MM.1S (cell line): ENCODE measurements around the gene SYNE2.

Experiments used
- DNase-seq: peaks from one replicate; pipeline ENCODE4 v3.0.0-alpha.2; 2015
- H2AFZ ChIP-seq: fragments of 300-600 bp; sonication (generic); 2 replicates; pipeline ENCODE4 v1.6.0; 2016; ENCODE audit warnings: antibody characterized with exemption, low read length
- H3F3A ChIP-seq: fragments of 300-600 bp; sonication (generic); 2 replicates; pipeline ENCODE4 v1.6.1; 2016; ENCODE audit warnings: mild to moderate bottlenecking, antibody characterized with exemption, low read length, moderate library complexity, mixed read lengths; ENCODE audit not compliant: insufficient read depth
- H3K27ac ChIP-seq: fragments of 300-600 bp; sonication (generic); 2 replicates; pipeline ENCODE4 v1.5.1; 2016; ENCODE audit warnings: mild to moderate bottlenecking, low read length
- H3K27me3 ChIP-seq: fragments of 300-600 bp; sonication (generic); replicated peaks from 2 replicates; pipeline ENCODE4 v1.6.0; 2016; ENCODE audit warnings: low read length; ENCODE audit not compliant: insufficient read depth
- H3K36me3 ChIP-seq: fragments of 300-600 bp; sonication (generic); replicated peaks from 2 replicates; pipeline ENCODE4 v1.6.1; 2016; ENCODE audit warnings: mild to moderate bottlenecking, low read length, mixed read lengths; ENCODE audit not compliant: insufficient read depth
- H3K4me1 ChIP-seq: fragments of 300-600 bp; sonication (generic); 2 replicates; pipeline ENCODE4 v1.6.1; 2016; ENCODE audit warnings: low read length, mixed read lengths
- H3K4me2 ChIP-seq: fragments of 300-600 bp; sonication (generic); 2 replicates; pipeline ENCODE4 v1.6.0; 2016; ENCODE audit warnings: low read depth, low read length
- H3K4me3 ChIP-seq: fragments of 300-600 bp; sonication (generic); 2 replicates; pipeline ENCODE4 v1.5.1; 2016; ENCODE audit warnings: low read length, mixed read lengths
- H3K79me2 ChIP-seq: fragments of 300-600 bp; sonication (generic); 2 replicates; pipeline ENCODE4 v1.6.1; 2016; ENCODE audit warnings: mixed run types, low read length, mixed read lengths
- H3K9ac ChIP-seq: fragments of 300-600 bp; sonication (generic); 2 replicates; pipeline ENCODE4 v1.6.1; 2016; ENCODE audit warnings: low read length, mixed read lengths
- H3K9me2 ChIP-seq: fragments of 300-600 bp; sonication (generic); replicated peaks from 2 replicates; pipeline ENCODE4 v1.6.1; 2016; ENCODE audit warnings: mild to moderate bottlenecking, low read length, mixed read lengths; ENCODE audit not compliant: insufficient read depth
- H3K9me3 ChIP-seq: fragments of 300-600 bp; sonication (generic); replicated peaks from 2 replicates; pipeline ENCODE4 v1.6.1; 2016; ENCODE audit warnings: mild to moderate bottlenecking, low read length, mixed read lengths; ENCODE audit not compliant: insufficient read depth
- H4K20me1 ChIP-seq: fragments of 300-600 bp; sonication (generic); 2 replicates; pipeline ENCODE4 v1.6.1; 2016; ENCODE audit warnings: mild to moderate bottlenecking, low read length, moderate library complexity, mixed read lengths; ENCODE audit not compliant: insufficient read depth
- CTCF ChIP-seq: fragments of 300-600 bp; sonication (generic); IDR thresholded peaks from 2 replicates; pipeline ENCODE4 v1.5.1; 2016; ENCODE audit warnings: antibody characterized with exemption, low read length, mixed read lengths
- EZH2 ChIP-seq: fragments of 300-600 bp; sonication (generic); optimal IDR thresholded peaks from 2 replicates; pipeline ENCODE3; 2017; ENCODE audit warnings: low read depth, mild to moderate bottlenecking, antibody characterized with exemption, low read length, mixed read lengths
- EZH2phosphoT487 ChIP-seq: fragments of 300-600 bp; sonication (generic); IDR thresholded peaks from 2 replicates; pipeline ENCODE4 v1.6.1; 2018; ENCODE audit warnings: antibody characterized with exemption, low read length

The SYNE2 gene

GRCh38 chr14:63928744-63929174 is 76.0 kb downstream of the SYNE2 start:
- H3F3A ChIP-seq = peaks cover 3% of the 10 kb centered on the region; the same call in 1 of the 2 replicates
- H3K9me3 ChIP-seq = no peaks in the 10 kb centered on the region
- H3K4me2 ChIP-seq = no peak overlapping the region
- H3K4me3 ChIP-seq = no peak overlapping the region
- H2AFZ ChIP-seq = no peak overlapping the region
- no peaks in the 10 kb centered on the region for H4K20me1 ChIP-seq
- peaks cover 8% of the 10 kb centered on the region for H3K4me1 ChIP-seq
- H3K27me3 ChIP-seq = no peaks in the 10 kb centered on the region
- H3K9ac ChIP-seq = no peak overlapping the region
- no peaks in the 10 kb centered on the region for H3K36me3 ChIP-seq
- no peak for DNase-seq
- peaks cover 3% of the 10 kb centered on the region for H3K79me2 ChIP-seq
- no peak overlapping the region for H3K27ac ChIP-seq
- no peak for TF ChIP-seq EZH2phosphoT487
- no peak for TF ChIP-seq CTCF
- no peak for TF ChIP-seq EZH2
- no peaks in the 10 kb centered on the region for H3K9me2 ChIP-seq

GRCh38 chr14:63933110-63933509 is 80.3 kb downstream of the SYNE2 start:
- Histone ChIP-seq H3K4me3 (peak overlapping the region; percentile 30; the same call in 1 of the 2 replicates), H3K9me3 (no peaks in the 10 kb centered on the region), H3K36me3 (no peaks in the 10 kb centered on the region)

GRCh38 chr14:63933711-63934110 is 80.9 kb downstream of the SYNE2 start:
- H3K9me3 ChIP-seq = no peaks in the 10 kb centered on the region
- H2AFZ ChIP-seq = no peak overlapping the region
- H3K4me2 ChIP-seq = peak overlapping the region; percentile 58
- no peak for DNase-seq
- TF ChIP-seq EZH2phosphoT487 (no peak), CTCF (no peak), EZH2 (no peak)
- H3K4me1 ChIP-seq = peaks cover 10% of the 10 kb centered on the region
- H3K27me3 ChIP-seq = no peaks in the 10 kb centered on the region
- H3K9ac ChIP-seq = no peak overlapping the region
- H3K27ac ChIP-seq = peak overlapping the region; percentile 52; the same call in 1 of the 2 replicates
- peaks cover 10% of the 10 kb centered on the region for H3K79me2 ChIP-seq
- H4K20me1 ChIP-seq = no peaks in the 10 kb centered on the region
- no peaks in the 10 kb centered on the region for H3K9me2 ChIP-seq
- peak overlapping the region; percentile 30; the same call in 1 of the 2 replicates for H3K4me3 ChIP-seq
- peaks cover 3% of the 10 kb centered on the region; the same call in 1 of the 2 replicates for H3F3A ChIP-seq
- no peaks in the 10 kb centered on the region for H3K36me3 ChIP-seq

More at GRCh38 chr14:63933110-63933509, 80.3 kb downstream of the SYNE2 start:
- no peaks in the 10 kb centered on the region for H3K9me2 ChIP-seq
- peaks cover 3% of the 10 kb centered on the region; the same call in 1 of the 2 replicates for H3F3A ChIP-seq
- no peak overlapping the region for H3K9ac ChIP-seq
- peak overlapping the region; percentile 52; the same call in 1 of the 2 replicates for H3K27ac ChIP-seq
- no peak overlapping the region for H2AFZ ChIP-seq
- no peak for TF ChIP-seq EZH2phosphoT487
- TF ChIP-seq CTCF = no peak
- no peak for TF ChIP-seq EZH2
- H3K4me2 ChIP-seq = peak overlapping the region; percentile 58
- no peaks in the 10 kb centered on the region for H4K20me1 ChIP-seq
- peak; percentile 88 for DNase-seq
- H3K27me3 ChIP-seq = no peaks in the 10 kb centered on the region
- peaks cover 10% of the 10 kb centered on the region for H3K4me1 ChIP-seq
- H3K79me2 ChIP-seq = peaks cover 10% of the 10 kb centered on the region
